ENCODE results near the gene CAMTA1. TPM values are rescaled to one million over a fixed set of nuclear protein-coding genes. Genes with fewer than 3 reads are reported as not detected.

CAMTA1 gene
- total and polyA plus RNA-seq, 8 donors: 13.0 to 54.2 (median 23.6) TPM

- ATAC-seq: no peak
- no peak for DNase-seq
- FAIRE-seq: no peak
- no peaks in the 10 kb centered on the region for H3K27me3 ChIP-seq
- no peaks in the 10 kb centered on the region for H3K36me3 ChIP-seq
- no peaks in the 10 kb centered on the region for H3K9me3 ChIP-seq
- intact Hi-C loops (cut with DNase I): loop anchor here in 1 of 3 donors (5.0 kb wide), 1 partner anchor 675 kb away; no protein-coding TSS in a partner anchor
- no peak overlapping the region for H3K4me3 ChIP-seq
- no peak overlapping the region for H3K27ac ChIP-seq
- no peaks in the 10 kb centered on the region for H3K4me1 ChIP-seq
- TF ChIP-seq, protein P1, sequence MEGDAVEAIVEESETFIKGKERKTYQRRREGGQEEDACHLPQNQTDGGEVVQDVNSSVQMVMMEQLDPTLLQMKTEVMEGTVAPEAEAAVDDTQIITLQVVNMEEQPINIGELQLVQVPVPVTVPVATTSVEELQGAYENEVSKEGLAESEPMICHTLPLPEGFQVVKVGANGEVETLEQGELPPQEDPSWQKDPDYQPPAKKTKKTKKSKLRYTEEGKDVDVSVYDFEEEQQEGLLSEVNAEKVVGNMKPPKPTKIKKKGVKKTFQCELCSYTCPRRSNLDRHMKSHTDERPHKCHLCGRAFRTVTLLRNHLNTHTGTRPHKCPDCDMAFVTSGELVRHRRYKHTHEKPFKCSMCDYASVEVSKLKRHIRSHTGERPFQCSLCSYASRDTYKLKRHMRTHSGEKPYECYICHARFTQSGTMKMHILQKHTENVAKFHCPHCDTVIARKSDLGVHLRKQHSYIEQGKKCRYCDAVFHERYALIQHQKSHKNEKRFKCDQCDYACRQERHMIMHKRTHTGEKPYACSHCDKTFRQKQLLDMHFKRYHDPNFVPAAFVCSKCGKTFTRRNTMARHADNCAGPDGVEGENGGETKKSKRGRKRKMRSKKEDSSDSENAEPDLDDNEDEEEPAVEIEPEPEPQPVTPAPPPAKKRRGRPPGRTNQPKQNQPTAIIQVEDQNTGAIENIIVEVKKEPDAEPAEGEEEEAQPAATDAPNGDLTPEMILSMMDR (IDR thresholded peaks at IDR 0.05): no peak
- WGBS, 2 donors: 60 to 69% methylated on average over 4 of the region's 4 CpGs
These were observed 187.1 kb downstream of the CAMTA1 start for GRCh38 chr1:6972399-6972798.

GRCh38 chr1:6975331-6976043, 190.2 kb downstream of the CAMTA1 start:
- 67 to 68% methylated on average over 16 of the region's 16 CpGs for WGBS, 2 donors
- no peak for DNase-seq
- FAIRE-seq: no peak
- intact Hi-C loops (cut with DNase I): no loop called here
- no peaks in the 10 kb centered on the region for H3K36me3 ChIP-seq
- no peaks in the 10 kb centered on the region for H3K4me1 ChIP-seq
- no peak overlapping the region for H3K27ac ChIP-seq
- no peak for ATAC-seq
- H3K4me3 ChIP-seq: no peak overlapping the region
- TF ChIP-seq, protein P1 (IDR thresholded peaks at IDR 0.05): no peak
- H3K27me3 ChIP-seq: no peaks in the 10 kb centered on the region
- H3K9me3 ChIP-seq: no peaks in the 10 kb centered on the region

DNA sequence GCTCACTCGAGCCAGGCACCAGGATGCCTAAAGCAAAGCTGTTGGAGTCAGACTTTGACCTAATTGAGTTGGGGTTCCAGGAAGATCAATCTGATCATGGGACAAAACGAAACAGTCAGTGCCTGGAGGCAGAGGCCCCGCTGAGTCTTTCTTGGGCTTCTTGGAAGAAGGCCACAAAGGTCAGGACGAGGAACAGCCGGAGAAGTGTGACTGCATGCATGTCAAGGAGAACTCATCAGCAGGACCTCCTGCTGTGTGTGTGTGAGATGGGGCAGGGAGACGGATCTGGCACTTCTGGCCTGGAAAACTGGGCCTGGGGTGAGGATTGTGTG, 190.8 kb downstream of the CAMTA1 start:
- Histone ChIP-seq H3K36me3 (no peaks in the 10 kb centered on the region), H3K4me1 (no peaks in the 10 kb centered on the region), H3K27ac (no peak overlapping the region), H3K9me3 (no peaks in the 10 kb centered on the region), H3K27me3 (no peaks in the 10 kb centered on the region), H3K4me3 (no peak overlapping the region)
- TF ChIP-seq, protein P1 (IDR thresholded peaks at IDR 0.05): no peak
- WGBS, 2 donors: 60 to 72% methylated on average over 6 of the region's 6 CpGs
- FAIRE-seq (no peak), ATAC-seq (no peak), DNase-seq (no peak)
- intact Hi-C loops (cut with DNase I): no loop called here

DNA sequence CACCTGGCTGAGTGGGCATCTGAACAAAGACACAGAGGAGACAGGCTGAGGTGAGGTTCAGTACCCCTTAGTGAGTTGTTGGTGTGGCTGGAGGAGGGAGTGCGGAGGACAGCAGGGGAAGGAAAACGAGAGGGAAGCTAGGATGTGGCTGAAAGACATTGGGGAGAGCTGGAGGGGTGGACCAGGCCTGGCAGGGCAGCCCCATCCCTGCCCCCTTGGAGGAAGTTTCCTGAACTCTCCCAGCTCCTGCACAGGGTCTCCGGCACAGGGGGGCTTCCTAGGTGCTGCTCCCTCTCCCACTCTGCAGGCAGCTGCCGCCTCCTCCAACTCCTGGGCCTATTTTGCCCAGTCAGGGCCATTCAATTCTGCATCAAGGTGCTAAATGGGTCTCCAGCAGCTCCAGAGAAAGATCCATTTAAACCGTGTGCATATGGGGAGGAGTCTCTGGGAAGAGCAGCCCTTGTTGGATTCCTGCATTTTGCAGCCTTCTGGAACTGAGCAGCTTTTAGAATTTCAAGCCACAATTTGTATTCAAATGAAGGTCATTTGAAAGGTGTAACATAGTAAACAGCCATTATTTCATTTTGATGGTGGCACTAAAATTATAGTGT, 193.9 kb downstream of the CAMTA1 start:
- DNase-seq: no peak
- no peak for FAIRE-seq
- no peak overlapping the region for H3K27ac ChIP-seq
- intact Hi-C loops (cut with DNase I): no loop called here
- no peaks in the 10 kb centered on the region for H3K27me3 ChIP-seq
- TF ChIP-seq, protein P1 (IDR thresholded peaks at IDR 0.05): no peak
- no peaks in the 10 kb centered on the region for H3K4me1 ChIP-seq
- H3K9me3 ChIP-seq: no peaks in the 10 kb centered on the region
- 58 to 65% methylated on average over 5 of the region's 5 CpGs for WGBS, 2 donors
- ATAC-seq: no peak
- no peak overlapping the region for H3K4me3 ChIP-seq
- H3K36me3 ChIP-seq: no peaks in the 10 kb centered on the region

DNA sequence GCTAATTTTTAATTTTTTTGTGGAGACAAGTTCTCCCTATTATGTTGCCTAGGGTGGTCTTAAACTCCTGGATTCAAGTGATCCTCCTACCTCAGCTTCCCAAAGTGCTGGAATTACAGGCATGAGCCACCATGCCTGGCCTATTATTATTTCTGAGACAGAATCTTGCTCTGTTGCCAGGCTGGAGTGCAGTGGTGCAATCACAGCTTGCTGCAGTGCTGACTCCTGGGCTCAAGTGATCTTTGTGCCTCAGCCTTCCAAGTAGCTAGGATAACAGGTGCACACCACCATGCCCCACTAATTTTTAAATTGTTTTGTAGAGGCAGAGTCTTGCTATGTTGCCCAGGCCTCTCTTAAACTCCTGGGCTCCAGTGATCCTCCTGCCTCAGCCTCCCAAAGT, 196.3 kb downstream of the CAMTA1 start:
- Histone ChIP-seq H3K9me3 (no peaks in the 10 kb centered on the region), H3K4me1 (no peaks in the 10 kb centered on the region), H3K27ac (no peak overlapping the region), H3K4me3 (no peak overlapping the region), H3K36me3 (no peaks in the 10 kb centered on the region), H3K27me3 (no peaks in the 10 kb centered on the region)
- TF ChIP-seq, protein P1 (IDR thresholded peaks at IDR 0.05): no peak
- no peak for ATAC-seq
- intact Hi-C loops (cut with DNase I): no loop called here
- no peak for DNase-seq
- no peak for FAIRE-seq
